Keratinocyte (primary cell): ENCODE data around the gene KRT4. TPM values are rescaled to one million over a fixed set of nuclear protein-coding genes. Genes with fewer than 3 reads are reported as not detected.

Source experiments
- DNase-seq: peaks from one replicate; pipeline ENCODE4 v3.0.0-alpha.2; 2011; ENCODE audit warnings: low read depth, missing footprints, low spot score
- FAIRE-seq: peaks from 2 replicates; lab custom pipeline; 2011; peaks lifted over from hg19 to GRCh38; lab: Jason Lieb, UNC
- H2AFZ ChIP-seq: 2 replicates; pipeline ENCODE4 v1.6.0; 2012; ENCODE audit warnings: low read length, control low read depth, inconsistent platforms; ENCODE audit not compliant: control insufficient read depth
- H3K27ac ChIP-seq: 2 replicates; pipeline ENCODE4 v1.5.1; 2011; ENCODE audit warnings: low read length; ENCODE audit not compliant: control insufficient read depth, insufficient read depth
- H3K27me3 ChIP-seq: 3 replicates; pipeline ENCODE4 v1.6.0; 2011; ENCODE audit warnings: low read length; ENCODE audit not compliant: control insufficient read depth, insufficient read depth; ENCODE audit errors: extremely low read depth
- H3K36me3 ChIP-seq, 2 experiments: 2 replicates in 1 of 2; 3 replicates in 1 of 2; pipeline ENCODE4 v1.5.1; 2011; ENCODE audit warnings: low read length in 2 of 2, mild to moderate bottlenecking in 1 of 2; ENCODE audit not compliant: control insufficient read depth in 2 of 2, insufficient read depth in 2 of 2; ENCODE audit errors: extremely low read depth in 1 of 2
- H3K4me1 ChIP-seq: 3 replicates; pipeline ENCODE4 v1.5.1; 2011; ENCODE audit warnings: low read length; ENCODE audit not compliant: control insufficient read depth, insufficient read depth; ENCODE audit errors: extremely low read depth
- H3K4me2 ChIP-seq: 3 replicates; pipeline ENCODE4 v1.6.0; 2011; ENCODE audit warnings: low read depth, low read length; ENCODE audit not compliant: control insufficient read depth, insufficient read depth; ENCODE audit errors: extremely low read depth
- H3K4me3 ChIP-seq, 3 experiments: fragments of 200-600 bp in 1 of 3; sonication (generic) in 1 of 3; 2 replicates in 2 of 3; 3 replicates in 1 of 3; pipeline ENCODE4 v1.5.1; 2011 to 2016; ENCODE audit warnings: low read length in 3 of 3, mild to moderate bottlenecking in 3 of 3, control low read depth in 2 of 3, inconsistent platforms in 1 of 3, low read depth in 1 of 3, mixed read lengths in 1 of 3, mixed run types in 1 of 3, moderate library complexity in 1 of 3; ENCODE audit not compliant: control insufficient read depth in 2 of 3, insufficient read depth in 2 of 3; ENCODE audit errors: extremely low read depth in 1 of 3
- H3K79me2 ChIP-seq: 2 replicates; pipeline ENCODE4 v1.6.0; 2012; ENCODE audit warnings: low read length; ENCODE audit not compliant: control insufficient read depth, insufficient read depth
- H3K9ac ChIP-seq: 3 replicates; pipeline ENCODE4 v1.6.0; 2011; ENCODE audit warnings: low read length; ENCODE audit not compliant: control insufficient read depth, insufficient read depth; ENCODE audit errors: extremely low read depth
- H3K9me1 ChIP-seq: 3 replicates; pipeline ENCODE4 v1.6.0; 2011; ENCODE audit warnings: low read length; ENCODE audit not compliant: control insufficient read depth, insufficient read depth; ENCODE audit errors: extremely low read depth
- H3K9me3 ChIP-seq: 2 replicates; pipeline ENCODE4 v1.5.1; 2012; ENCODE audit warnings: low read depth, low read length; ENCODE audit not compliant: control insufficient read depth
- H4K20me1 ChIP-seq: 3 replicates; pipeline ENCODE4 v1.6.0; 2011; ENCODE audit warnings: low read length; ENCODE audit not compliant: control insufficient read depth, insufficient read depth; ENCODE audit errors: extremely low read depth
- CTCF ChIP-seq, 3 experiments: IDR thresholded peaks in 1 of 3; conservative IDR thresholded peaks in 1 of 3; optimal IDR thresholded peaks in 1 of 3; 2 replicates in 2 of 3; 3 replicates in 1 of 3; pipeline versions ENCODE3 to v1.5.1; 2011; ENCODE audit warnings: low read length in 3 of 3, mild to moderate bottlenecking in 3 of 3, moderate library complexity in 2 of 3, control low read depth in 1 of 3, inconsistent platforms in 1 of 3; ENCODE audit not compliant: insufficient read depth in 2 of 3; ENCODE audit errors: extremely low read depth in 1 of 3
- EZH2 ChIP-seq: IDR thresholded peaks from one replicate; pipeline ENCODE4 v1.6.1; 2012; ENCODE audit warnings: inconsistent platforms, mild to moderate bottlenecking, low read length, moderate library complexity
- dilution Hi-C: fragments of 300-500 bp; cut with MboI; formaldehyde crosslinking; loops from one replicate; pipeline ENCODE4 v1.7.0; 2020; ENCODE audit warnings: low sequenced_read_pairs; ENCODE audit not compliant: extremely low pct_ligation_motif_present
- polyA plus RNA-seq, 5 experiments: library from polyadenylated mRNA; depleted of rRNA in 3 of 5; stranded (reverse) in 3 of 5; stranded (forward) in 1 of 5; unstranded in 1 of 5; fragments of >200 nt; gene quantifications; 1 replicate in 1 of 5; 2 replicates in 3 of 5; 3 replicates in 1 of 5; pipeline versions ENCODE4 v1.2.1 to v1.2.3, GENCODE V29; 2011 to 2012; ENCODE audit warnings: missing spikeins in 2 of 5, low read depth in 1 of 5, low replicate concordance in 1 of 5

Gene KRT4
- polyA plus RNA-seq, 1 donor (not counting 4 experiments of a cell fraction or from before 2014, with no cell fraction given): 2.0 TPM

GRCh38 chr12:52824741-52825410 lies 11.0 kb upstream of the KRT4 start:
- FAIRE-seq (no peak), DNase-seq (no peak)
- no peak overlapping the region for H3K4me2 ChIP-seq
- no peaks in the 10 kb centered on the region for H3K36me3 ChIP-seq
- H3K27ac ChIP-seq: no peak overlapping the region
- no peak overlapping the region for H3K4me3 ChIP-seq
- H3K4me1 ChIP-seq: no peaks in the 10 kb centered on the region
- no peak overlapping the region for H3K9ac ChIP-seq
- dilution Hi-C loops: no loop called here
- H3K27me3 ChIP-seq: peaks cover 13% of the 10 kb centered on the region
- H2AFZ ChIP-seq: no peak overlapping the region
- H3K9me3 ChIP-seq: no peaks in the 10 kb centered on the region
- H3K79me2 ChIP-seq: no peaks in the 10 kb centered on the region
- no peaks in the 10 kb centered on the region for H3K9me1 ChIP-seq
- H4K20me1 ChIP-seq: peaks cover 4% of the 10 kb centered on the region
- TF ChIP-seq CTCF (optimal IDR thresholded peaks at IDR 0.05 in 1 of 3, IDR thresholded peaks at IDR 0.05 in 1 of 3, conservative IDR thresholded peaks at IDR 0.05 in 1 of 3; ENCODE audit: extremely low read depth in 1 of 3, insufficient read depth in 2 of 3, low read length in 3 of 3) (no peak), EZH2 (no peak)

GRCh38 chr12:52823761-52824450 lies 10.0 kb upstream of the KRT4 start:
- Histone ChIP-seq H3K4me3 (no peak overlapping the region), H3K4me2 (no peak overlapping the region), H3K36me3 (no peaks in the 10 kb centered on the region), H3K79me2 (no peaks in the 10 kb centered on the region), H3K27ac (no peak overlapping the region), H3K9me1 (no peaks in the 10 kb centered on the region), H2AFZ (no peak overlapping the region), H3K9ac (no peak overlapping the region), H3K9me3 (no peaks in the 10 kb centered on the region), H4K20me1 (peaks cover 4% of the 10 kb centered on the region), H3K4me1 (no peaks in the 10 kb centered on the region), H3K27me3 (peaks cover 17% of the 10 kb centered on the region)
- FAIRE-seq (no peak), DNase-seq (no peak)
- dilution Hi-C loops: no loop called here
- TF ChIP-seq EZH2 (no peak), CTCF (optimal IDR thresholded peaks at IDR 0.05 in 1 of 3, IDR thresholded peaks at IDR 0.05 in 1 of 3, conservative IDR thresholded peaks at IDR 0.05 in 1 of 3; ENCODE audit: extremely low read depth in 1 of 3, insufficient read depth in 2 of 3, low read length in 3 of 3) (no peak)
